SK-N-SH treated with all-trans-retinoic acid at 6 μM for 48 hours (cell line): ENCODE measurements around the gene AGR3.

ENCODE experiments used
- ATAC-seq: fragments of 200-7000 bp; cut with Tn5 transposase; 3 replicates; pipeline ENCODE4 v1.9.1; 2020; ENCODE audit warnings: mild to moderate bottlenecking, moderate library complexity
- ARNTL ChIP-seq: fragments of 450-650 bp; formaldehyde crosslinking; IDR thresholded peaks from 2 replicates; pipeline ENCODE4 v1.5.0; 2020; ENCODE audit warnings: low read depth, mild to moderate bottlenecking, moderate library complexity, borderline replicate concordance
- BACH2 ChIP-seq: fragments of 250-450 bp; sonication (Bioruptor Pico); IDR thresholded peaks from 2 replicates; pipeline ENCODE4 v1.9.0; 2021; ENCODE audit warnings: mild to moderate bottlenecking, borderline replicate concordance
- CREB5 ChIP-seq: fragments of 250-450 bp; sonication (Bioruptor Pico); IDR thresholded peaks from 2 replicates; pipeline ENCODE4 v1.5.1; 2020; ENCODE audit warnings: low read depth, mild to moderate bottlenecking, moderate library complexity
- CSDC2 ChIP-seq: fragments of 250-450 bp; sonication (Bioruptor Pico); IDR thresholded peaks from 2 replicates; pipeline ENCODE4 v1.5.0; 2020; ENCODE audit warnings: mild to moderate bottlenecking, moderate library complexity
- CSRNP3 ChIP-seq: fragments of 250-450 bp; sonication (Bioruptor Pico); IDR thresholded peaks from 2 replicates; pipeline ENCODE4 v1.5.1; 2021; ENCODE audit warnings: mild to moderate bottlenecking, moderate library complexity
- ESRRG ChIP-seq: fragments of 250-450 bp; sonication (Bioruptor Pico); IDR thresholded peaks from 2 replicates; pipeline ENCODE4 v1.6.1; 2021; ENCODE audit warnings: mild to moderate bottlenecking
- GLIS3 ChIP-seq: fragments of 250-450 bp; sonication (Bioruptor Pico); IDR thresholded peaks from 2 replicates; pipeline ENCODE4 v1.5.0; 2020; ENCODE audit warnings: mild to moderate bottlenecking, moderate library complexity
- ISL1 ChIP-seq: fragments of 250-450 bp; sonication (Bioruptor Pico); IDR thresholded peaks from 2 replicates; pipeline ENCODE4 v2.1.2; 2022; ENCODE audit warnings: mild to moderate bottlenecking, moderate library complexity
- PATZ1 ChIP-seq: fragments of 250-450 bp; sonication (Bioruptor Pico); IDR thresholded peaks from 2 replicates; pipeline ENCODE4 v1.8.0; 2020; ENCODE audit warnings: mild to moderate bottlenecking, moderate library complexity, borderline replicate concordance
- PPARA ChIP-seq: fragments of 250-450 bp; sonication (Bioruptor Pico); IDR thresholded peaks from 2 replicates; pipeline ENCODE4 v1.5.0; 2020; ENCODE audit warnings: mild to moderate bottlenecking, borderline replicate concordance
- RARB ChIP-seq: fragments of 250-450 bp; sonication (Bioruptor Pico); IDR thresholded peaks from 2 replicates; pipeline ENCODE4 v1.8.0; 2021; ENCODE audit warnings: mild to moderate bottlenecking, moderate library complexity
- SNAI2 ChIP-seq: fragments of 250-450 bp; sonication (Bioruptor Pico); IDR thresholded peaks from 2 replicates; pipeline ENCODE4 v1.5.0; 2020; ENCODE audit warnings: mild to moderate bottlenecking, moderate library complexity
- TCF4 ChIP-seq: fragments of 250-450 bp; sonication (Bioruptor Pico); IDR thresholded peaks from 2 replicates; pipeline ENCODE4 v1.8.0; 2021; ENCODE audit warnings: mild to moderate bottlenecking, moderate library complexity, borderline replicate concordance
- TOX ChIP-seq: fragments of 250-450 bp; sonication (Bioruptor Pico); IDR thresholded peaks from 2 replicates; pipeline ENCODE4 v1.8.0; 2021; ENCODE audit warnings: mild to moderate bottlenecking, moderate library complexity, borderline replicate concordance
- TSHZ2 ChIP-seq: fragments of 250-450 bp; sonication (Bioruptor Pico); IDR thresholded peaks from 2 replicates; pipeline ENCODE4 v1.5.0; 2020; ENCODE audit warnings: mild to moderate bottlenecking, moderate library complexity
- ZFP3 ChIP-seq: fragments of 250-450 bp; sonication (Bioruptor Pico); IDR thresholded peaks from 2 replicates; pipeline ENCODE4 v1.5.0; 2020; ENCODE audit warnings: mild to moderate bottlenecking, moderate library complexity
- ZFP30 ChIP-seq: fragments of 450-650 bp; formaldehyde crosslinking; IDR thresholded peaks from 2 replicates; pipeline ENCODE4 v1.5.0; 2022; ENCODE audit warnings: mild to moderate bottlenecking, moderate library complexity
- ZNF565 ChIP-seq: fragments of 450-650 bp; formaldehyde crosslinking; conservative IDR thresholded peaks from 2 replicates; pipeline ENCODE4 v1.5.0; 2020; ENCODE audit warnings: low read depth, mild to moderate bottlenecking, moderate library complexity
- ZNF70 ChIP-seq: fragments of 450-650 bp; formaldehyde crosslinking; IDR thresholded peaks from 2 replicates; pipeline ENCODE4 v1.5.0; 2020; ENCODE audit warnings: mild to moderate bottlenecking, moderate library complexity
- ZNF8 ChIP-seq: fragments of 450-650 bp; formaldehyde crosslinking; IDR thresholded peaks from 2 replicates; pipeline ENCODE4 v1.5.0; 2020; ENCODE audit warnings: mild to moderate bottlenecking, moderate library complexity
- TF ChIP-seq, protein P1 (sequence below): fragments of 250-450 bp; sonication (Bioruptor Pico); IDR thresholded peaks from 2 replicates; pipeline ENCODE4 v1.8.0; 2021; ENCODE audit warnings: low read depth, mild to moderate bottlenecking, moderate library complexity, borderline replicate concordance

AGR3 gene

DNA sequence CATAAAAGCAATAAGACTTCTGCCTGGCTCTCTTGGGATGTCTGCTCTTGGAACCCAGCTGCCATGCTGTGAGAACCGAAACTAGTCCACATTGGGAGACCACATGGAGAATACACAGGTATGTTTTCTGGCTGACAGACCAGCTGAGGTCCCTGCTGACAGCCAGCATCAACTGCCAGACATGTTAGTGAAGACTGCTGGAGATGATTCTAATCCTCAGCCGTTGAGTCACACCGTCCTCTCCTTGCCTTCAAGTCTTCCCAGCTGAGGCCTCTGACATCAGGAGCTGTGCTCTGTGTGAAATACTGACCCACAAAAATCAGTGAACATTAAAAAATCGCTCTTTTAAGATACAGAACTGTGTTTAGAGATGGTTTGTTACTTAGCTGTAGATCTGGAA lies 40.1 kb downstream of the AGR3 start:
- TF ChIP-seq ESRRG (CRISPR knock-in tag) (no peak), ISL1 (CRISPR knock-in tag) (no peak), PPARA (CRISPR knock-in tag) (no peak), CSDC2 (CRISPR knock-in tag) (no peak), ZFP3 (no peak), ZNF565 (no peak), PATZ1 (CRISPR knock-in tag) (no peak), ZNF70 (CRISPR knock-in tag) (no peak), ZNF8 (CRISPR knock-in tag) (no peak), CREB5 (CRISPR knock-in tag) (no peak), SNAI2 (CRISPR knock-in tag) (no peak), CSRNP3 (CRISPR knock-in tag) (no peak), TSHZ2 (CRISPR knock-in tag) (no peak), BACH2 (CRISPR knock-in tag) (no peak), GLIS3 (CRISPR knock-in tag) (no peak), ARNTL (no peak), TOX (CRISPR knock-in tag) (no peak)
- TF ChIP-seq, protein P1, sequence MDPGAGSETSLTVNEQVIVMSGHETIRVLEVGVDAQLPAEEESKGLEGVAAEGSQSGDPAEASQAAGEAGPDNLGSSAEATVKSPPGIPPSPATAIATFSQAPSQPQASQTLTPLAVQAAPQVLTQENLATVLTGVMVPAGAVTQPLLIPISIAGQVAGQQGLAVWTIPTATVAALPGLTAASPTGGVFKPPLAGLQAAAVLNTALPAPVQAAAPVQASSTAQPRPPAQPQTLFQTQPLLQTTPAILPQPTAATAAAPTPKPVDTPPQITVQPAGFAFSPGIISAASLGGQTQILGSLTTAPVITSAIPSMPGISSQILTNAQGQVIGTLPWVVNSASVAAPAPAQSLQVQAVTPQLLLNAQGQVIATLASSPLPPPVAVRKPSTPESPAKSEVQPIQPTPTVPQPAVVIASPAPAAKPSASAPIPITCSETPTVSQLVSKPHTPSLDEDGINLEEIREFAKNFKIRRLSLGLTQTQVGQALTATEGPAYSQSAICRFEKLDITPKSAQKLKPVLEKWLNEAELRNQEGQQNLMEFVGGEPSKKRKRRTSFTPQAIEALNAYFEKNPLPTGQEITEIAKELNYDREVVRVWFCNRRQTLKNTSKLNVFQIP (CRISPR knock-in tag): no peak
- peak; percentile 51 for ATAC-seq

DNA sequence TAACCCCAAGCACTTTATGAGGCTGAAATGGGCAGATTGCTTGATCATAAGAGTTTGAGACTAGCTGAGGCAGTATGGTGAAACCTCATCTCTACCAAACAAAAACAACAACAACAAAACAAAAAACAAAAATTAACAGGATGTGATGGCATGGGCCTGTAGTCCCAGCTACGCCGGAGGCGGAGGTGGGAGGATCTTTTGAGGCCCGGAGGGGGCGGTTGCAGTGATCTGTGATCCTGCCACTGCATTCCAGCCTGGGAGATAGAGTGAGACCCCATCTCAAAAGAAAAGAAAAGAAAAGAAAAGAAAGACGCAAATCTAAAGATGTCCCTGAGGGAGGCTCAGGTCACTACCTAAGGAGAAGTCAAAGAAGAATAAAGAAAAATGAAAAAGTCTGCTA lies 41.7 kb downstream of the AGR3 start:
- TF ChIP-seq CSDC2 (CRISPR knock-in tag) (no peak), ZNF8 (CRISPR knock-in tag) (no peak), ISL1 (CRISPR knock-in tag) (no peak), ZNF565 (no peak), BACH2 (CRISPR knock-in tag) (no peak), ZNF70 (CRISPR knock-in tag) (no peak), GLIS3 (CRISPR knock-in tag) (no peak), RARB (CRISPR knock-in tag) (no peak), ARNTL (no peak), TCF4 (no peak), ESRRG (CRISPR knock-in tag) (no peak), ZFP30 (CRISPR knock-in tag) (no peak), SNAI2 (CRISPR knock-in tag) (no peak)
- no peak for ATAC-seq

DNA sequence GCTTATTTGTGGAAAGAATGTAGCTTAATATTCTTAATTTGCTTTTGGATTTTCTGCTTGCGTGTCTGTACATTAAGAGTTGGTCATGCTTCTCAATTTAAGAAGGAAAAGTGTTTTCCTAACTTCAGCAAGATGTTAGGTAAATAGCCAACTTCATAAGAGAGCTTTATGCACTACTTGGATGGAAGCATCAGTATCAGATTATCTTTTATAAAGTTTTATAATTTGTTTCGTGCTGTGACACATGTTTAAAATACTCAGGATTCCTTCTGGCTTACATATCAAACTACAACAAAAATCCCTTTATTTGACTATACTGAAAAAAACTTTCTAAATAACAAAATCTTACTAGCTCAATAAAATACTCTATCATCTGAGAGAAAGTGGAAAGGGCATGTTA lies 42.1 kb downstream of the AGR3 start:
- TF ChIP-seq PATZ1 (CRISPR knock-in tag): no peak
- ATAC-seq: peak; percentile 19; the same call in 1 of the 3 replicates
